OCI-M1 (cell line): Measurements from ENCODE around the gene NEFH.
"Not testable (repeated sequence)": the region's sequence is repeated elsewhere in the genome, so short reads cannot be mapped to it uniquely, and the experiment has no call there.

ENCODE experiments used
- DNase-seq: peaks from one replicate; lab custom pipeline; 2025; lab: John Stamatoyannopoulos, UW

The NEFH gene

GRCh38 chr22:29461263-29461662, 18.8 kb upstream of the NEFH start:
- no peak for DNase-seq

- no peak for DNase-seq
Measured at GRCh38 chr22:29463629-29464028, 16.4 kb upstream of the NEFH start.

GRCh38 chr22:29464581-29464980, 15.4 kb upstream of the NEFH start:
- DNase-seq: no peak

- no peak for DNase-seq
Measured at GRCh38 chr22:29469755-29470154, 10.3 kb upstream of the NEFH start.

GRCh38 chr22:29470159-29470855, 9.7 kb upstream of the NEFH start:
- DNase-seq: peak; percentile 28

- DNase-seq: no peak
Measured at GRCh38 chr22:29473001-29473400, 7.0 kb upstream of the NEFH start.

- no peak for DNase-seq
Measured at GRCh38 chr22:29475550-29475949, 4.5 kb upstream of the NEFH start.

GRCh38 chr22:29476116-29476515, 3.9 kb upstream of the NEFH start:
- DNase-seq: no peak

- peak; percentile 50 for DNase-seq
Measured at GRCh38 chr22:29477723-29478318, 2.2 kb upstream of the NEFH start.

- peak; percentile 61 for DNase-seq
Measured at GRCh38 chr22:29478326-29479276, 1.4 kb upstream of the NEFH start.

- no peak for DNase-seq
Measured at GRCh38 chr22:29480262-29480511, 169 bp downstream of the NEFH start.

- peak; percentile 83 for DNase-seq
Measured at GRCh38 chr22:29480512-29481264, 670 bp downstream of the NEFH start.

GRCh38 chr22:29481265-29482000, 1.4 kb downstream of the NEFH start:
- DNase-seq: peak; percentile 48

GRCh38 chr22:29482253-29482652, 2.2 kb downstream of the NEFH start:
- no peak for DNase-seq

- no peak for DNase-seq
Measured at GRCh38 chr22:29482726-29483125, 2.7 kb downstream of the NEFH start.

- DNase-seq: no peak
Measured at GRCh38 chr22:29483254-29483653, 3.2 kb downstream of the NEFH start.

- DNase-seq: no peak
Measured at GRCh38 chr22:29484642-29485041, 4.6 kb downstream of the NEFH start.

GRCh38 chr22:29485448-29485847, 5.4 kb downstream of the NEFH start:
- no peak for DNase-seq

- DNase-seq: peak; percentile 15
Measured at GRCh38 chr22:29487426-29487986, 7.5 kb downstream of the NEFH start.

- not testable (repeated sequence) for DNase-seq
Measured at GRCh38 chr22:29489127-29489780, 9.2 kb downstream of the NEFH start.

- DNase-seq: no peak
Measured at GRCh38 chr22:29491012-29491411, 11.0 kb downstream of the NEFH start.
